Ovary (tissue), 3 donors: ENCODE data around the gene ATP6V1B1.
"Not testable (repeated sequence)": the region's sequence is repeated elsewhere in the genome, so short reads cannot be mapped to it uniquely, and the experiment has no call there.

ENCODE experiments used
- CTCF ChIP-seq, 3 donors: fragments of 450-650 bp in 2 of 3; fragments of 200-600 bp in 1 of 3; IDR thresholded peaks; one replicate each; pipeline versions ENCODE4 v1.5.1 to v1.8.0; 2016 to 2022; ENCODE audit warnings: antibody characterized with exemption in 3 of 3, mild to moderate bottlenecking in 1 of 3
- POLR2A ChIP-seq: fragments of 450-650 bp; IDR thresholded peaks from one replicate; pipeline ENCODE4 v1.6.1; 2017; ENCODE audit warnings: antibody characterized with exemption, mild to moderate bottlenecking, moderate library complexity
- donor health status: DM: no; HTN: no; CAD: no.

GRCh38 chr2:70999931-71000330 lies 64.2 kb downstream of the ATP6V1B1 start:
- TF ChIP-seq POLR2A; CTCF (IDR thresholded peaks at IDR 0.05): not testable (repeated sequence)
